K562 (cell line): ENCODE data around the gene STAG2. TPM values are rescaled to one million over a fixed set of nuclear protein-coding genes. Genes with fewer than 3 reads are reported as not detected.

Experiments
- ATAC-seq: fragments of 200-7000 bp; cut with Tn5 transposase; 3 replicates; pipeline ENCODE4 v1.9.1; 2020; ENCODE audit warnings: moderate library complexity
- BruUV-seq: library from RNA; stranded (reverse); fragments of 400-500 nt; replicated peaks from 2 replicates; lab custom pipeline; 2021; lab: Mats Ljungman, UMichigan
- CTCF ChIA-PET: fragments of 300-600 bp; formaldehyde crosslinking; extraction: SDS; loops from one replicate; lab custom pipeline; 2021; ENCODE audit warnings: low intra/inter-chr PET ratio; lab: Yijun Ruan, JAX
- POLR2A ChIA-PET: fragments of 300-600, 350-650 bp; sonication (Branson Sonifier 250); formaldehyde crosslinking; extraction: SDS; loops from one replicate; lab custom pipeline; 2021; ENCODE audit warnings: antibody characterized with exemption, inconsistent platforms; lab: Yijun Ruan, JAX
- DNase-seq, 4 experiments: peaks; one replicate each; pipeline versions ENCODE4 v3.0.0 to v3.0.0-alpha.2; 2011 to 2018; ENCODE audit warnings: low spot score in 3 of 4, mixed read lengths in 3 of 4; ENCODE audit errors: extremely low read depth in 1 of 4
- FAIRE-seq: peaks from 2 replicates; lab custom pipeline; 2011; peaks lifted over from hg19 to GRCh38; lab: Jason Lieb, UNC
- H2AFZ ChIP-seq: 2 replicates; pipeline ENCODE4 v1.6.0; 2011; ENCODE audit warnings: low read depth, low read length, control low read depth, inconsistent platforms
- H3K27ac ChIP-seq: fragments of 200-600 bp; 3 replicates; pipeline ENCODE4 v1.8.0; 2011; ENCODE audit warnings: low read depth, mild to moderate bottlenecking, control low read depth, inconsistent platforms, low read length, moderate library complexity, mixed read lengths; ENCODE audit errors: extremely low read depth
- H3K27me3 ChIP-seq, 2 experiments: fragments of 300-600 bp in 1 of 2; 2 replicates in 1 of 2; 3 replicates in 1 of 2; pipeline versions ENCODE4 v1.6.0 to v1.8.0; 2011; ENCODE audit warnings: inconsistent platforms in 2 of 2, low read length in 2 of 2, mild to moderate bottlenecking in 1 of 2, mixed read lengths in 1 of 2, moderate library complexity in 1 of 2; ENCODE audit not compliant: control insufficient read depth in 2 of 2, insufficient read depth in 2 of 2
- H3K36me3 ChIP-seq: fragments of 300-600 bp; 3 replicates; pipeline ENCODE4 v1.8.0; 2011; ENCODE audit warnings: mild to moderate bottlenecking, low read length, inconsistent platforms; ENCODE audit not compliant: control insufficient read depth, insufficient read depth
- H3K4me1 ChIP-seq, 2 experiments: fragments of 200-600 bp in 1 of 2; replicated peaks in 1 of 2; 2 replicates in 1 of 2; 3 replicates in 1 of 2; pipeline versions ENCODE4 v1.5.1 to v1.8.0; 2011; ENCODE audit warnings: inconsistent platforms in 2 of 2, low read length in 2 of 2, mild to moderate bottlenecking in 1 of 2, mixed read lengths in 1 of 2, moderate library complexity in 1 of 2; ENCODE audit not compliant: control insufficient read depth in 2 of 2, insufficient read depth in 2 of 2
- H3K4me2 ChIP-seq: 2 replicates; pipeline ENCODE4 v1.6.1; 2011; ENCODE audit warnings: low read length, control low read depth, inconsistent platforms, mixed read lengths; ENCODE audit not compliant: insufficient read depth
- H3K4me3 ChIP-seq: fragments of 200-600 bp; sonication (generic), shearing (Covaris generic); 2 replicates; pipeline ENCODE4 v1.5.1; 2016; ENCODE audit warnings: control low read depth, inconsistent platforms
- H3K79me2 ChIP-seq: fragments of 200-600 bp; 3 replicates; pipeline ENCODE4 v1.8.0; 2011; ENCODE audit warnings: low read length, inconsistent platforms; ENCODE audit not compliant: control insufficient read depth, insufficient read depth
- H3K9ac ChIP-seq, 2 experiments: 2 replicates each; pipeline versions ENCODE4 v1.6.0 to v1.6.1; 2011; ENCODE audit warnings: low read depth in 2 of 2, low read length in 2 of 2, control low read depth in 1 of 2, inconsistent platforms in 1 of 2, mild to moderate bottlenecking in 1 of 2, mixed read lengths in 1 of 2; ENCODE audit not compliant: insufficient read depth in 1 of 2
- H3K9me1 ChIP-seq: one replicate; pipeline ENCODE4 v1.6.0; 2011; ENCODE audit warnings: inconsistent platforms, mild to moderate bottlenecking, low read length, moderate library complexity; ENCODE audit not compliant: control insufficient read depth, insufficient read depth
- H3K9me3 ChIP-seq: replicated peaks from 2 replicates; pipeline ENCODE4 v1.5.1; 2011; ENCODE audit warnings: low read depth, low read length, inconsistent platforms; ENCODE audit not compliant: control insufficient read depth, insufficient read depth
- H4K20me1 ChIP-seq: replicated peaks from 2 replicates; pipeline ENCODE4 v1.6.1; 2011; ENCODE audit warnings: low read length, inconsistent platforms, mixed read lengths; ENCODE audit not compliant: control insufficient read depth, insufficient read depth
- AFF1 ChIP-seq, 2 experiments: fragments of 450-650 bp; IDR thresholded peaks; 2 replicates each; pipeline ENCODE4 v1.6.1; 2018; ENCODE audit warnings: mild to moderate bottlenecking in 2 of 2, low read depth in 1 of 2; ENCODE audit not compliant: partially characterized antibody in 2 of 2
- CBFA2T2 ChIP-seq: fragments of 450-650 bp; conservative IDR thresholded peaks from 2 replicates; pipeline ENCODE4 v1.6.1; 2017; ENCODE audit warnings: mild to moderate bottlenecking
- COPS2 ChIP-seq: fragments of 450-650 bp; conservative IDR thresholded peaks from 2 replicates; pipeline ENCODE4 v1.6.1; 2016; ENCODE audit warnings: mild to moderate bottlenecking, moderate library complexity
- DPF2 ChIP-seq: fragments of 450-650 bp; IDR thresholded peaks from 2 replicates; pipeline ENCODE4 v1.6.1; 2016
- EP300 ChIP-seq: IDR thresholded peaks from 2 replicates; pipeline ENCODE4 v1.6.1; 2012; ENCODE audit warnings: low read length, improper control_type of control experiment
- EP400 ChIP-seq: fragments of 450-650 bp; IDR thresholded peaks from 2 replicates; pipeline ENCODE4 v1.6.1; 2017; ENCODE audit warnings: antibody characterized with exemption, mild to moderate bottlenecking, moderate library complexity
- HCFC1 ChIP-seq: IDR thresholded peaks from 2 replicates; pipeline ENCODE4 v1.6.1; 2012; ENCODE audit warnings: low read depth, low read length, improper control_type of control experiment
- ILK ChIP-seq: fragments of 450-650 bp; IDR thresholded peaks from 2 replicates; pipeline ENCODE4 v1.6.1; 2016; ENCODE audit warnings: missing genetic modification characterization, low read depth, mild to moderate bottlenecking, missing compliant biosample characterization, moderate library complexity, borderline replicate concordance
- MTA3 ChIP-seq: fragments of 450-650 bp; formaldehyde crosslinking; IDR thresholded peaks from 2 replicates; pipeline ENCODE4 v1.6.1; 2017; ENCODE audit warnings: mild to moderate bottlenecking, borderline replicate concordance
- NCOA2 ChIP-seq, 2 experiments: fragments of 450-650 bp; IDR thresholded peaks; 2 replicates each; pipeline ENCODE4 v1.6.1; 2018; ENCODE audit warnings: mild to moderate bottlenecking in 2 of 2, moderate library complexity in 1 of 2; ENCODE audit not compliant: partially characterized antibody in 2 of 2
- NCOR1 ChIP-seq: fragments of 450-650 bp; IDR thresholded peaks from 2 replicates; pipeline ENCODE4 v1.6.1; 2016; ENCODE audit warnings: mild to moderate bottlenecking, moderate library complexity
- NRF1 ChIP-seq, 2 experiments: fragments of 450-650 bp; IDR thresholded peaks in 1 of 2; conservative IDR thresholded peaks in 1 of 2; 2 replicates each; pipeline ENCODE4 v1.6.1; 2014; ENCODE audit warnings: mild to moderate bottlenecking in 2 of 2
- SIN3B ChIP-seq: fragments of 450-650 bp; IDR thresholded peaks from 2 replicates; pipeline ENCODE4 v1.6.1; 2017; ENCODE audit warnings: low read depth, mild to moderate bottlenecking, moderate library complexity
- SMARCA4 ChIP-seq: fragments of 450-650 bp; IDR thresholded peaks from 2 replicates; pipeline ENCODE4 v1.6.1; 2016
- SMARCC2 ChIP-seq: fragments of 450-650 bp; IDR thresholded peaks from 2 replicates; pipeline ENCODE4 v1.6.1; 2017; ENCODE audit warnings: antibody characterized with exemption, moderate library complexity, mild to moderate bottlenecking, low read depth
- STAT5A ChIP-seq: IDR thresholded peaks from 2 replicates; pipeline ENCODE4 v1.6.1; 2012; ENCODE audit warnings: low read length, inconsistent platforms, borderline replicate concordance
- TAL1 ChIP-seq: fragments of 450-650 bp; IDR thresholded peaks from 2 replicates; pipeline ENCODE4 v1.6.1; 2016; ENCODE audit warnings: mild to moderate bottlenecking
- ZNF280A ChIP-seq: fragments of 450-650 bp; IDR thresholded peaks from 2 replicates; pipeline ENCODE4 v1.6.1; 2018; ENCODE audit warnings: mild to moderate bottlenecking, low read depth; ENCODE audit not compliant: partially characterized antibody
- WGBS: fragments of 100-300 bp; shearing (Covaris generic); methylation state at CpG from one replicate; pipeline ENCODE4 v1.1.6; 2016; ENCODE audit warnings: low coverage, mixed read lengths; ENCODE audit not compliant: insufficient coverage; ENCODE audit errors: missing lambda C conversion rate; 5-methylcytosine and 5-hydroxymethylcytosine counted together
- in situ Hi-C: fragments of 300-500 bp; cut with MboI; formaldehyde crosslinking; loops from 4 replicates; pipeline ENCODE4 v1.15.0; 2018; ENCODE audit warnings: inconsistent platforms, mixed read lengths
- intact Hi-C: fragments of 100-400 bp; cut with micrococcal nuclease; formaldehyde crosslinking; loops from 2 replicates; pipeline ENCODE4 v1.14.2; 2022
- polyA plus RNA-seq, 8 experiments: library from polyadenylated mRNA; depleted of rRNA in 4 of 8; stranded (reverse) in 5 of 8; unstranded in 3 of 8; fragments of >200 nt; fragmentation: Nextera tagmentation in 2 of 8; fragmentation: Illumina TruSeq in 1 of 8; extraction: Ambion mirVana in 2 of 8; extraction: Trizol in 1 of 8; gene quantifications; 2 replicates each; pipeline versions ENCODE4 v1.2.1 to v1.2.3, GENCODE V29; 2011 to 2014; ENCODE audit warnings: inconsistent platforms in 1 of 8, missing spikeins in 1 of 8
- total RNA-seq, 7 experiments: library from RNA; depleted of rRNA in 6 of 7; stranded (reverse); fragments of >200 nt in 6 of 7; fragmentation: Illumina TruSeq in 2 of 7; extraction: Trizol in 2 of 7; gene quantifications; 2 replicates each; pipeline versions ENCODE4 v1.2.1 to v1.2.3, GENCODE V29; 2011 to 2021; ENCODE audit warnings: low replicate concordance in 1 of 7

The STAG2 gene
- total and polyA plus RNA-seq, 9 of the 15 experiments (the other 6 are each of a cell fraction or from before 2014, with no cell fraction given), result 40.3 to 133 (median 90.1) TPM

- BruUV-seq, result no TSS peak
- H3K4me1 ChIP-seq, result peaks cover 6 to 14% of the 10 kb centered on the region in 2 experiments; a peak in 3 of 5 replicates
- FAIRE-seq (peak; percentile 93), DNase-seq (peak; percentile 43 to 69 (median 58)), ATAC-seq (peak; percentile 84)
- peak overlapping the region in 1 of 2 experiments; percentile 33; a peak in 2 of 4 replicates for H3K9ac ChIP-seq
- no peaks in the 10 kb centered on the region for H3K9me1 ChIP-seq
- 50% methylated on average over 1 of the region's 1 CpG for WGBS
- peak overlapping the region; percentile 32; the same call in 1 of the 2 replicates for H3K4me2 ChIP-seq
- no peaks in the 10 kb centered on the region for H3K27me3 ChIP-seq
- POLR2A ChIA-PET, result interaction anchor here (1.0 kb wide), 1 partner anchor 8 kb away, joined by 3 read pairs; no protein-coding TSS in a partner anchor
- in situ Hi-C loops, result no loop called here
- intact Hi-C loops, result no loop called here
- H3K79me2 ChIP-seq, result peaks cover 97% of the 10 kb centered on the region
- no peak overlapping the region for H2AFZ ChIP-seq
- H3K27ac ChIP-seq, result peak overlapping the region; percentile 56; the same call in 2 of the 3 replicates
- H3K9me3 ChIP-seq, result no peaks in the 10 kb centered on the region
- peaks cover 5% of the 10 kb centered on the region; the same call in 2 of the 3 replicates for H3K36me3 ChIP-seq
- H4K20me1 ChIP-seq, result 0 out of 2 replicates have a peak, but pooled peaks cover 4% of the 10 kb centered on the region
- H3K4me3 ChIP-seq, result no peak overlapping the region
- CTCF ChIA-PET, result no interaction called here
- TF ChIP-seq EP400 (peak; percentile 17; the same call in 1 of the 2 replicates), NRF1 (conservative IDR thresholded peaks at IDR 0.05 in 1 of 2, IDR thresholded peaks at IDR 0.05 in 1 of 2) (no peak), STAT5A (0 out of 2 replicates have a peak, but pooled peaks have one; percentile 10), SMARCC2 (peak; percentile 53; the same call in 1 of the 2 replicates), AFF1 (IDR thresholded peaks at IDR 0.05; ENCODE audit: low read depth in 1 of 2, partially characterized antibody in 2 of 2) (no peak), MTA3 (no peak), ZNF280A (no peak), DPF2 (peak; percentile 80), EP300 (peak; percentile 39; the same call in 1 of the 2 replicates), NCOA2 (IDR thresholded peaks at IDR 0.05; ENCODE audit: partially characterized antibody in 2 of 2) (no peak), CBFA2T2 (peak; percentile 66), NCOR1 (peak; percentile 63; the same call in 1 of the 2 replicates), HCFC1 (no peak), TAL1 (peak; percentile 64; the same call in 1 of the 2 replicates), SMARCA4 (peak; percentile 73), COPS2 (no peak), ILK (no peak), SIN3B (no peak)
These were observed 27.1 kb downstream of the STAG2 start for GRCh38 chrX:123988423-123989111.
